ENCODE results near the gene CPA3.

CPA3 gene

GRCh38 chr3:148940983-148941382 lies 75.9 kb downstream of the CPA3 start:
- no peak for DNase-seq (ENCODE audit: low read depth in 1 of 2, low spot score in 1 of 2)
- H3K27ac ChIP-seq (replicated peaks) = no peak overlapping the region
- no peaks in the 10 kb centered on the region for H3K27me3 ChIP-seq (ENCODE audit: insufficient read depth, poor library complexity, severe bottlenecking)
- no peak overlapping the region for H3K4me3 ChIP-seq (replicated peaks; ENCODE audit: insufficient read depth, low read length)
- TF ChIP-seq POLR2AphosphoS5 (IDR thresholded peaks at IDR 0.05; ENCODE audit: low read depth) = no peak
- TF ChIP-seq REST (IDR thresholded peaks at IDR 0.05; ENCODE audit: insufficient replicate concordance, low read depth) = peak; percentile 78

- DNase-seq (ENCODE audit: low read depth in 1 of 2, low spot score in 1 of 2) = peak; percentile 55 to 57
Measured at GRCh38 chr3:148943506-148944205, 78.6 kb downstream of the CPA3 start.

GRCh38 chr3:148945116-148945515 lies 80.0 kb downstream of the CPA3 start:
- DNase-seq (ENCODE audit: low read depth in 1 of 2, low spot score in 1 of 2) = no peak
- no peak overlapping the region for H3K4me3 ChIP-seq (replicated peaks; ENCODE audit: insufficient read depth, low read length)
- no peaks in the 10 kb centered on the region for H3K27me3 ChIP-seq (ENCODE audit: insufficient read depth, poor library complexity, severe bottlenecking)
- H3K27ac ChIP-seq (replicated peaks) = no peak overlapping the region
- TF ChIP-seq GABPA (IDR thresholded peaks at IDR 0.05; ENCODE audit: low read depth) (no peak), REST (IDR thresholded peaks at IDR 0.05; ENCODE audit: insufficient replicate concordance, low read depth) (no peak), SPI1 (IDR thresholded peaks at IDR 0.05; ENCODE audit: borderline replicate concordance, low read depth) (no peak), CTCF (IDR thresholded peaks at IDR 0.05; ENCODE audit: insufficient read depth, low read length) (no peak)

More at GRCh38 chr3:148943506-148944205, 78.6 kb downstream of the CPA3 start:
- H3K27me3 ChIP-seq (ENCODE audit: insufficient read depth, poor library complexity, severe bottlenecking) = no peaks in the 10 kb centered on the region
- H3K4me3 ChIP-seq (replicated peaks; ENCODE audit: insufficient read depth, low read length) = no peak overlapping the region
- no peak overlapping the region for H3K27ac ChIP-seq (replicated peaks)
- TF ChIP-seq CTCF (IDR thresholded peaks at IDR 0.05; ENCODE audit: insufficient read depth, low read length) (peak; percentile 67), GABPA (IDR thresholded peaks at IDR 0.05; ENCODE audit: low read depth) (no peak)

Data from HL-60 (cell line).